Lower leg skin (tissue), 3 donors: ENCODE measurements around the gene CCDC106.

Experiments used
- CTCF ChIP-seq, 3 donors: fragments of 450-650 bp; IDR thresholded peaks; one replicate each; pipeline ENCODE4 v1.5.1; 2016; ENCODE audit warnings: antibody characterized with exemption in 3 of 3, mild to moderate bottlenecking in 3 of 3, moderate library complexity in 2 of 3
- POLR2A ChIP-seq, 2 donors: fragments of 450-650 bp; IDR thresholded peaks; one replicate each; pipeline ENCODE4 v1.6.1; 2016 to 2017; ENCODE audit warnings: antibody characterized with exemption in 2 of 2, mild to moderate bottlenecking in 1 of 2, moderate library complexity in 1 of 2

GRCh38 chr19:55637534-55637933 is 10.5 kb upstream of the CCDC106 start:
- no peak for TF ChIP-seq POLR2A (IDR thresholded peaks at IDR 0.05)
- TF ChIP-seq CTCF (IDR thresholded peaks at IDR 0.05), result no peak
